Thyroid gland (tissue), 4 donors: ENCODE data around the gene CLCNKA. TPM values are rescaled to one million over a fixed set of nuclear protein-coding genes. Genes with fewer than 3 reads are reported as not detected.
"Not testable (repeated sequence)": the region's sequence is repeated elsewhere in the genome, so short reads cannot be mapped to it uniquely, and the experiment has no call there.

Experiments used
- DNase-seq, 2 donors: peaks; one replicate each; pipeline ENCODE4 v3.0.0-alpha.2; 2019
- H3K27ac ChIP-seq, 3 donors: fragments of 200-600 bp; sonication (generic); 1 replicate in 2 of 3; 2 replicates in 1 of 3; pipeline ENCODE4 v1.5.1; 2016 to 2019; ENCODE audit warnings: mild to moderate bottlenecking in 1 of 3, moderate library complexity in 1 of 3
- H3K27me3 ChIP-seq: fragments of 200-600 bp; sonication (generic); one replicate; pipeline ENCODE4 v1.5.1; 2019
- H3K36me3 ChIP-seq, 2 donors: fragments of 200-600 bp; sonication (generic); one replicate each; pipeline ENCODE4 v1.5.1; 2016 to 2019
- H3K4me1 ChIP-seq, 2 donors: fragments of 200-600 bp; sonication (generic); one replicate each; pipeline ENCODE4 v1.5.1; 2017 to 2019
- H3K4me3 ChIP-seq, 3 donors: fragments of 200-600 bp; sonication (generic); replicated peaks in 1 of 3; 1 replicate in 2 of 3; 2 replicates in 1 of 3; pipeline ENCODE4 v1.5.1; 2016; ENCODE audit warnings: mild to moderate bottlenecking in 1 of 3
- H3K9me3 ChIP-seq: fragments of 200-600 bp; sonication (generic); one replicate; pipeline ENCODE4 v1.5.1; 2017
- POLR2A ChIP-seq, 2 donors: fragments of 450-650 bp; IDR thresholded peaks; one replicate each; pipeline ENCODE4 v1.6.1; 2017; ENCODE audit warnings: antibody characterized with exemption in 2 of 2, mild to moderate bottlenecking in 2 of 2, moderate library complexity in 1 of 2
- WGBS, 2 donors: methylation state at CpG; one replicate each; pipeline ENCODE4 v1.1.5; 2017; 5-methylcytosine and 5-hydroxymethylcytosine counted together
- intact Hi-C: fragments of 100-400 bp; cut with DNase I; formaldehyde crosslinking; loops from one replicate; pipeline ENCODE4 v1.15.1; 2023
- total RNA-seq, 4 donors: library from RNA; depleted of rRNA; stranded (reverse); fragments of >200 nt; gene quantifications; one replicate each; pipeline ENCODE4 v1.2.3, GENCODE V29; 2016
- TF ChIP-seq, protein P1 (sequence below), 6 experiments: fragments of 200-600 bp in 3 of 6; fragments of 450-650 bp in 3 of 6; sonication (generic) in 3 of 6; IDR thresholded peaks; one replicate each; pipeline ENCODE4 v1.5.1; 2016 to 2019; ENCODE audit warnings: antibody characterized with exemption in 6 of 6, mild to moderate bottlenecking in 2 of 6, inconsistent platforms in 1 of 6, moderate library complexity in 1 of 6

Gene CLCNKA
- total RNA-seq, 4 donors from 2014 or later: 3.9 to 27.1 (median 16.1) TPM

- Histone ChIP-seq H3K9me3 (no peaks in the 10 kb centered on the region), H3K36me3 (no peaks in the 10 kb centered on the region), H3K4me3 (no peak overlapping the region), H3K4me1 (peaks cover 45 to 48% of the 10 kb centered on the region in 2 donors), H3K27me3 (no peaks in the 10 kb centered on the region), H3K27ac (peak overlapping the region in 1 of 3 donors; percentile 96)
- intact Hi-C loops: no loop called here
- 57 to 72% methylated on average over 4 to 6 of the region's 6 CpGs for WGBS, 2 donors
- TF ChIP-seq POLR2A (IDR thresholded peaks at IDR 0.05): no peak
- TF ChIP-seq, protein P1, sequence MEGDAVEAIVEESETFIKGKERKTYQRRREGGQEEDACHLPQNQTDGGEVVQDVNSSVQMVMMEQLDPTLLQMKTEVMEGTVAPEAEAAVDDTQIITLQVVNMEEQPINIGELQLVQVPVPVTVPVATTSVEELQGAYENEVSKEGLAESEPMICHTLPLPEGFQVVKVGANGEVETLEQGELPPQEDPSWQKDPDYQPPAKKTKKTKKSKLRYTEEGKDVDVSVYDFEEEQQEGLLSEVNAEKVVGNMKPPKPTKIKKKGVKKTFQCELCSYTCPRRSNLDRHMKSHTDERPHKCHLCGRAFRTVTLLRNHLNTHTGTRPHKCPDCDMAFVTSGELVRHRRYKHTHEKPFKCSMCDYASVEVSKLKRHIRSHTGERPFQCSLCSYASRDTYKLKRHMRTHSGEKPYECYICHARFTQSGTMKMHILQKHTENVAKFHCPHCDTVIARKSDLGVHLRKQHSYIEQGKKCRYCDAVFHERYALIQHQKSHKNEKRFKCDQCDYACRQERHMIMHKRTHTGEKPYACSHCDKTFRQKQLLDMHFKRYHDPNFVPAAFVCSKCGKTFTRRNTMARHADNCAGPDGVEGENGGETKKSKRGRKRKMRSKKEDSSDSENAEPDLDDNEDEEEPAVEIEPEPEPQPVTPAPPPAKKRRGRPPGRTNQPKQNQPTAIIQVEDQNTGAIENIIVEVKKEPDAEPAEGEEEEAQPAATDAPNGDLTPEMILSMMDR (IDR thresholded peaks at IDR 0.05): no peak
- peak in 1 of 2 donors; percentile 41 for DNase-seq
Observed at GRCh38 chr1:16020325-16020724, 1.5 kb upstream of the CLCNKA start.

- Histone ChIP-seq H3K27ac (peak overlapping the region in 1 of 3 donors; percentile 33), H3K4me1 (peaks cover 41 to 45% of the 10 kb centered on the region in 2 donors)
- H3K27me3 ChIP-seq, H3K4me3 ChIP-seq, H3K36me3 ChIP-seq, DNase-seq, intact Hi-C loops, H3K9me3 ChIP-seq: not testable (repeated sequence)
- WGBS, 2 donors: 100% methylated on average over 1 of the region's 9 CpGs; no CpG with 5 or more reads in 1 of the 2 donors
Observed at GRCh38 chr1:16020878-16021277, 958 bp upstream of the CLCNKA start.

DNA sequence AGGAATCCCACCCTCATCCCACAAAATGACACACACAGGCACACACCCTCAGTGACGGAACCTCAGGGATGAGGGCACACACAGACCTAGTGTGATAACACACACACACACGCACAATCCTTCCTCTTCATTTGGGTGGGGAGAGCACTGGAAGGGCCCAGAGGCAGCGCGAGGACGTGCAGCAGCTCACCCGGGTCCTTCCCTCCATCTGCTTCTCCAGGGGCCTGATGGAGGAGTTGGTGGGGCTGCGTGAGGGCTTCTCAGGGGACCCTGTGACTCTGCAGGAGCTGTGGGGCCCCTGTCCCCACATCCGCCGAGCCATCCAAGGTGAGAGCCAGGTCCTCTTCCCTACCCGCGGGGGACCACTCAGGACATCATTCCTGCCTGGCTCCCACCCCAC lies 557 bp downstream of the CLCNKA start:
- Histone ChIP-seq H3K27ac (peak overlapping the region in 1 of 3 donors; percentile 5), H3K4me1 (peaks cover 41 to 47% of the 10 kb centered on the region in 2 donors), H3K9me3 (no peaks in the 10 kb centered on the region), H3K4me3 (no peak overlapping the region), H3K27me3 (no peaks in the 10 kb centered on the region), H3K36me3 (no peaks in the 10 kb centered on the region)
- WGBS, 2 donors: 80 to 84% methylated on average over 11 of the region's 11 CpGs
- intact Hi-C loops: no loop called here
- no peak for DNase-seq
- no peak for TF ChIP-seq POLR2A (IDR thresholded peaks at IDR 0.05)
- TF ChIP-seq, protein P1 (IDR thresholded peaks at IDR 0.05): no peak

GRCh38 chr1:16023050-16023653 lies 1.3 kb downstream of the CLCNKA start:
- Histone ChIP-seq H3K36me3 (no peaks in the 10 kb centered on the region), H3K9me3 (no peaks in the 10 kb centered on the region), H3K27me3 (no peaks in the 10 kb centered on the region), H3K4me1 (peaks cover 33 to 40% of the 10 kb centered on the region in 2 donors), H3K27ac (no peak overlapping the region), H3K4me3 (no peak overlapping the region)
- WGBS, 2 donors: 82 to 84% methylated on average over 4 to 6 of the region's 7 CpGs
- intact Hi-C loops: no loop called here
- TF ChIP-seq POLR2A (IDR thresholded peaks at IDR 0.05): no peak
- TF ChIP-seq, protein P1 (IDR thresholded peaks at IDR 0.05): no peak
- DNase-seq: no peak

DNA sequence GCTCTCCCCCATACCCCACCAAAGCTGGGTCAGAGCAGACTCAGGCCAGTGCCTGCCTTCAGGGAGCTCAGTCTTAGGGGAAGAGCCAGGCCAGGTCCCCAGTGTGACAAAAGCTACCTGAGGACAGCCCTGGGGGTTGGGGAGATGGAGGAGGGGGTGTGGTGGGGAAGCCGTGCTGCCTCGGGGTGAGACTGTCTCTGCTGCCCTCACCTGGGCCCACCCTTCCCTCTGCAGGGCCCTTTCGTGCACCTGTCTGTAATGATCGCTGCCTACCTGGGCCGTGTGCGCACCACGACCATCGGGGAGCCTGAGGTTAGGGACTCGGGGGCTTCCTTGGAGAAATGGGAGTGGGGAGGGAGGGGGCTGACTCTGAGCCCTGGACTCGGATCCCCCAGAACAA lies 4.5 kb downstream of the CLCNKA start:
- DNase-seq, H3K36me3 ChIP-seq, H3K9me3 ChIP-seq, intact Hi-C loops, H3K27ac ChIP-seq, H3K4me3 ChIP-seq, H3K27me3 ChIP-seq: not testable (repeated sequence)
- WGBS, 2 donors: 20 to 53% methylated on average over 2 to 3 of the region's 10 CpGs
- peaks cover 16 to 17% of the 10 kb centered on the region in 2 donors for H3K4me1 ChIP-seq

DNA sequence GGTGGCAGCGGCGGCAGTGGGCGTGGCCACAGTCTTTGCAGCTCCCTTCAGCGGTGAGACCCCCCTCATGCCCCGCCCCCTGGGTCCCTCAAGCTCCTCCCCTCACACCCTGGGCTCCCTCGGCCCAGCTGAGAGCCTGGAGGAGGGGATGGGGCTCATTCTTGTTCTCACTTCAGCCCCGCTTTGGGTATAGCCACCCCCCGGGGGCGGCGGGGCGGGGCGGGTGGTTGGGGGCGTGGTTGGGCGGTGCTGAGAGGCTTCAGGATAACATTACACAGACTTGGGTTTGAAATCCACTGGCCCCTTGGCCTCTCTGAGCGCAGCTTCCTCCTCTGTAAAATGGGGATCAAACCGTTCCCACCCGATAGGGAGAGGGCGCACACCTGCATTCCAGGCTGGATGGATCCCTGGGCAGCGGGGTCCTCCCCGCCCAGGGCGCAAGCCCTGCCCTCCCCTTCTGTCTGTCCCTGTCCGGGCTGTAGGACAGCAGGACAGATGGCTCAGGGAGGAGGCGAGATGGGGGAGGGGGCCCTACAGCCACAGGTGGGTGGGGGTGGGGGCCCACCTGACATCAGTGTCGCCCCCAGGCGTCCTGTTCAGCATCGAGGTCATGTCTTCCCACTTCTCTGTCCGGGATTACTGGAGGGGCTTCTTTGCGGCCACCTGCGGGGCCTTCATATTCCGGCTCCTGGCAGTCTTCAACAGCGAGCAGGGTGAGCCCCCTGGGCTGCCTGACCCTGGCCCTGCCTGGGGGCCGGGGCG lies 5.1 kb downstream of the CLCNKA start:
- Histone ChIP-seq H3K4me1 (peaks cover 11% of the 10 kb centered on the region in 2 donors), H3K27ac (no peak overlapping the region), H3K4me3 (no peak overlapping the region), H3K36me3 (no peaks in the 10 kb centered on the region), H3K9me3 (no peaks in the 10 kb centered on the region), H3K27me3 (no peaks in the 10 kb centered on the region)
- no peak for TF ChIP-seq POLR2A (IDR thresholded peaks at IDR 0.05)
- TF ChIP-seq, protein P1 (IDR thresholded peaks at IDR 0.05): no peak
- 14 to 29% methylated on average over 10 to 24 of the region's 33 CpGs for WGBS, 2 donors
- DNase-seq: peak; percentile 57 to 66
- intact Hi-C loops: no loop called here
